ENCODE measurements around the gene UNC5A.

Gene UNC5A

DNA sequence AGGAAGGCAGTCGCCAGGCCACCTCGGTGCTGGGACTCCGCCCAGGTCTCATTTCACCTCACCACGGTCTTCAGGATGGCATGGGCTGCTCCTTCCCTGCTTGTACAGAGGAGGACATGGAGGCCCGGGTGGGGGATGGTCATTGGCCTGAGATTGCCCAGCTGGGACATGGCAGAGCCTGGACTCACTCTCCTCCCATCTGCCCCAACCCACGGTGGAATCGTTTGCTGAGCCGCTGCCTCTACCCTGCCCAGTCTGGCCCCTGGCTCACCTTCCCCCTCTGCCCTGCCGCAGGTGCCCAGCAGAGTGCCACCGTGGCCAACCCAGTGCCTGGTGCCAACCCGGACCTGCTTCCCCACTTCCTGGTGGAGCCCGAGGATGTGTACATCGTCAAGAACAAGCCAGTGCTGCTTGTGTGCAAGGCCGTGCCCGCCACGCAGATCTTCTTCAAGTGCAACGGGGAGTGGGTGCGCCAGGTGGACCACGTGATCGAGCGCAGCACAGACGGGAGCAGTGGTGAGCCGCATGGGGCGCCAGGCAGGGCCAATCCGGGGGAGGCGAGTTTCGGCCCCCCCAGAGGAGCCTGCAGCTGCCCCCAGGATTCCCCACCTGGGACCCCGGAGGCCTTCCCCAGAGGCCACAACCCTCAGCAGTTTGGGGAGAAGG, 52.1 kb downstream of the UNC5A start:
- TF ChIP-seq, protein P1, sequence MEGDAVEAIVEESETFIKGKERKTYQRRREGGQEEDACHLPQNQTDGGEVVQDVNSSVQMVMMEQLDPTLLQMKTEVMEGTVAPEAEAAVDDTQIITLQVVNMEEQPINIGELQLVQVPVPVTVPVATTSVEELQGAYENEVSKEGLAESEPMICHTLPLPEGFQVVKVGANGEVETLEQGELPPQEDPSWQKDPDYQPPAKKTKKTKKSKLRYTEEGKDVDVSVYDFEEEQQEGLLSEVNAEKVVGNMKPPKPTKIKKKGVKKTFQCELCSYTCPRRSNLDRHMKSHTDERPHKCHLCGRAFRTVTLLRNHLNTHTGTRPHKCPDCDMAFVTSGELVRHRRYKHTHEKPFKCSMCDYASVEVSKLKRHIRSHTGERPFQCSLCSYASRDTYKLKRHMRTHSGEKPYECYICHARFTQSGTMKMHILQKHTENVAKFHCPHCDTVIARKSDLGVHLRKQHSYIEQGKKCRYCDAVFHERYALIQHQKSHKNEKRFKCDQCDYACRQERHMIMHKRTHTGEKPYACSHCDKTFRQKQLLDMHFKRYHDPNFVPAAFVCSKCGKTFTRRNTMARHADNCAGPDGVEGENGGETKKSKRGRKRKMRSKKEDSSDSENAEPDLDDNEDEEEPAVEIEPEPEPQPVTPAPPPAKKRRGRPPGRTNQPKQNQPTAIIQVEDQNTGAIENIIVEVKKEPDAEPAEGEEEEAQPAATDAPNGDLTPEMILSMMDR (conservative IDR thresholded peaks at IDR 0.05): no peak
- no peak overlapping the region for H3K27ac ChIP-seq

DNA sequence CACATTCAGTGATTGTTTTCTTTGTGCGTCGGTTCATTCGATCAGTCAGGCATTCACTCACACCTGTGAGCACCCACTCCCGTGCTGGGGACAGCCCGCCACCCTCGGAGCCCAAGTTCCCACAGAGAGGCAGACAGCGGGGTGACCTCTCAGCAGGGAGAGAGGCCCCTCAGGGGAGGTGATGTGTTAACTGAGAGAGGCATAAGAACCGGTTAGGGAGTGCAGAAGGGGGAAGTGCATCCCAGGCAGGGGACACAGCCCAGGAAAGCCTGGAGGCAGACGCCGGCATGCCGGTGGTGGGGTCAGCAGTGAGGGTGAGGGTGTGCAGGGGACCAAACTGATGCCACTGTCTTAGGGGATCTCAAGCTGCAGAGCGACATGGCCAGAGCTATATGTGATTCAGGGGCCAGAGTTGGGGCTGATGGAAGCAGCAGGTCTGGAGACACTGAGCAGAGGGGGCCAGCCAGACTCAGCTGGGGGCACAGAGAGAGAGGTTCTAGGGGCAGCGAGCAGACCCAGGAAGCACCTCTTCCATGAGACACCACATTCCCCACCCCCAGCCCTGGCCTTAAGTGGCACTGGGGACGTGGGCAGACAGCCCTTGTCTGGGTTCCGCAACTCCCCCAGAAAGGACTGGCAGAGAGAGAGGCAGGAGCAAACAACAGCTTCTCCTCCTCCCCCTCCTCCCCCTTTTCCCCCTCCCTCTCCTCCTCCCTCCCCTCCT, 52.8 kb downstream of the UNC5A start:
- no peak overlapping the region for H3K27ac ChIP-seq
- TF ChIP-seq, protein P1 (conservative IDR thresholded peaks at IDR 0.05): no peak

DNA sequence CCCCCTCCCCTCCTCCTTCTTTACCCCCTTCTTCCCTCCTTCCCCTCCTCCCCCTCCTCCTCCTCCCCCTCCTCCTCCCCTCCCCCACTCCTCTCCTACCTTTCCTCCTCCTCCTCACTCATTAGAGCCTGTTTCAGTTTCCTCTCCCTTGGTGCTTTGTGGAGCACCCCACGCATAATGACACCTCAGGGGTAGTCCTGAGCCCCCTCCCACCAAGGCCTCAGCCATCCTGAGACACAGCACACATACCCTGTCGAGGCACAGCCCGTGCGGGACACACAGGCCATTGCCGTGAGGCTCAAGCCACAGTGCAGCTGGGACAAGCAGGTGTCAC, 53.4 kb downstream of the UNC5A start:
- no peak overlapping the region for H3K27ac ChIP-seq
- TF ChIP-seq, protein P1 (conservative IDR thresholded peaks at IDR 0.05): no peak

DNA sequence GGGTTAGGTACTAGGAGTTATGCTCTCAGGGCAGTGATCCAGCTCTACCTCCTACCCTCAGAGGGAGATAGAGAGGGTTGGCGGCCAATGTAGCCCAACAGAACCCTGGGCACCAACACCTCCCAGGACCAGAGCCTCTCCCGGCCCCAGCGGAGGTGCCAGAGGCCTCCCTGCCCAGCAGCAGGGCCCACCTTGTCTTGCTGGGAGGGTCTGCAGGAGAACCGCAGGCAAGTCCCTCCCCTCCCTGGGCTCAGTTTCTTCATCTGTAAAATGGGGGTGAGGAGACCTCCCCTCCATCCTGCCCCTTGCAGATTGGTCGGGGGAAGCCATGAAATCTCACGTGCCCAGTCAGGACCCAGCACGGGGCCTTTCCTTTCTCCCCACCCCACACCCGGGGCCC, 54.4 kb downstream of the UNC5A start:
- H3K27ac ChIP-seq: no peak overlapping the region
- TF ChIP-seq, protein P1 (conservative IDR thresholded peaks at IDR 0.05): no peak

DNA sequence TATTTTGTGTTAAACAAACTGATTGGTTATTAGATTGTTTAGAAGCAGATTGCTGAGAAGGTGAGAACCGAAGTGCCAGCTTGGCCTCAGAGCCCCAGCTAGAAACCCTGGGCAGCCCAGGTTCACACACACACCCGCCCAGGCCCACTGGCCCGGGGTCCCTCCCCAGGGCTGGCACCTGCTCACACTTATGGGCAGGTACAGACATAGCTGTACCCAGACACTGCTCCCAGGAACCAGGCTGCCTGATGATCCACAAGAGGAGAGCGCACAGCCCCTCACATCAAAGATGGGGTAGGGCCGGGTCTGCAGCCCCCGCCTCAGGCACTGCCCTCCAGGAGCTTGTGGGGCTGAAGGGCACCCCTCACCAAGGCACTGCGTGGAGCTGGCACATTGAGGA, 55.6 kb downstream of the UNC5A start:
- TF ChIP-seq, protein P1 (conservative IDR thresholded peaks at IDR 0.05): no peak
- no peak overlapping the region for H3K27ac ChIP-seq

DNA sequence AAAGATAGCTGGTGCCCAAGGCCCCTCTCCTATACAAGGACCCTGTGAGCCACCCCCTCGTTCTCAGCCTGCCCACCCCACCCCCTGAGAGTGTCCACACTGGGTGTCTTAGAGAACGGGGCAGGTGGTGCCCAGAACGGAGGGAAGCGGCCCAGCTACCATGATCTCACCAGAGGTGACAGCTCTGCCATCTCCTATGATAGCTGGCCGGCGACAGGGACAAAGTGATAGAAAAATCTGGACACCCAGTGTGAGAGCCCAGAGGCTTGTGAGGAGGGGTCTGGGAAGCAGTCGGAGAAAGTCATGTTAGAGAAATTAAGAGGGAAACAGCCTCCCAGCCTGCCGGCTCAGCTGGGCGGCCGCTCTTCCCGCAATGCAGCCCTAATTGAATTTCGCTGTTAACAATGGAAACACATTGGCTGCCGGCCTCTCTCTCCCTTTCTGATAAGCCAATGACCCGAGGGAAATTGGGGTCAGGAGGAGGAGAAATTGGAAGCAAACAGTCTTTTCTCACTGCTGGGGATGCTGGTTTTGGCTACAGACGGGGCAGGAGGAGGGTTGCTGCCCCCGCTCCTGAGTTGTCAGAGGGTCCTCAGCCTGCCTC, 56.5 kb downstream of the UNC5A start:
- H3K27ac ChIP-seq: no peak overlapping the region
- TF ChIP-seq, protein P1 (conservative IDR thresholded peaks at IDR 0.05): no peak

DNA sequence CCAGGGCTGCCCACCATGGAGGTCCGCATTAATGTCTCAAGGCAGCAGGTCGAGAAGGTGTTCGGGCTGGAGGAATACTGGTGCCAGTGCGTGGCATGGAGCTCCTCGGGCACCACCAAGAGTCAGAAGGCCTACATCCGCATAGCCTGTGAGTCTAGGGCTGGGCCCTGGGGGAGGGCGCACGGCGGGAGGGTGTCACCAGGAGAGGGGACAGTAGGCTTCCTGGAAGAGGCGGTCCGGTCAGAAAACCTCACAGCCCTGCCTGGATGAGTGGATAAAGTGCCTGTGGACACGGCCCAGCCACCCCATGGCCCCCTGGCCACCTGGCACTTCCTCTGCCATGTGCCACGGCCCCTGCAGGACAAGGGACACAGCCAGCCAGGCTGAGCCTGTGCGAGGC, 57.8 kb downstream of the UNC5A start:
- TF ChIP-seq, protein P1 (conservative IDR thresholded peaks at IDR 0.05): no peak
- H3K27ac ChIP-seq: no peak overlapping the region

Measured in VCaP (cell line).